CD4-positive, alpha-beta T cell (primary cell): ENCODE measurements around the gene PICALM. TPM values are rescaled to one million over a fixed set of nuclear protein-coding genes. Genes with fewer than 3 reads are reported as not detected.
"Not testable (repeated sequence)": the region's sequence is repeated elsewhere in the genome, so short reads cannot be mapped to it uniquely, and the experiment has no call there.

Experiments used
- ATAC-seq: fragments of 200-7000 bp; cut with Tn5 transposase; one replicate; pipeline ENCODE4 v1.10.0; 2022; ENCODE audit warnings: mild to moderate bottlenecking; ENCODE audit not compliant: poor library complexity
- CTCF ChIA-PET: fragments of 350-600 bp; sonication (Branson Sonifier 250); formaldehyde crosslinking; loops from one replicate; lab custom pipeline; 2021; ENCODE audit warnings: antibody characterized with exemption, inconsistent platforms; lab: Charles Lee
- POLR2A ChIA-PET: fragments of 350-600 bp; sonication (Branson Sonifier 250); formaldehyde crosslinking; loops from one replicate; lab custom pipeline; 2021; ENCODE audit warnings: antibody characterized with exemption, inconsistent platforms; lab: Charles Lee
- DNase-seq, 14 experiments: peaks; one replicate each; pipeline ENCODE4 v3.0.0-alpha.2; 2013 to 2020; ENCODE audit warnings: mixed read lengths in 2 of 14
- H3K27ac ChIP-seq, 2 donors: one replicate each; pipeline versions ENCODE4 v1.5.1 to v1.7.0; 2013; ENCODE audit warnings: low read length in 2 of 2, low read depth in 1 of 2, mild to moderate bottlenecking in 1 of 2
- H3K27me3 ChIP-seq, 2 experiments: 1 replicate in 1 of 2; 2 replicates in 1 of 2; pipeline versions ENCODE4 v1.6.1 to v1.7.0; 2013; ENCODE audit warnings: low read length in 2 of 2, control low read depth in 1 of 2, mild to moderate bottlenecking in 1 of 2, moderate library complexity in 1 of 2; ENCODE audit not compliant: insufficient read depth in 2 of 2, control insufficient read depth in 1 of 2
- H3K36me3 ChIP-seq: one replicate; pipeline ENCODE4 v1.6.1; 2013; ENCODE audit warnings: low read length, control low read depth; ENCODE audit not compliant: insufficient read depth
- H3K4me1 ChIP-seq: one replicate; pipeline ENCODE4 v1.6.1; 2013; ENCODE audit warnings: low read length, control low read depth; ENCODE audit not compliant: insufficient read depth
- H3K4me3 ChIP-seq: one replicate; pipeline ENCODE4 v1.5.1; 2013; ENCODE audit warnings: mild to moderate bottlenecking, low read length, moderate library complexity
- H3K9me3 ChIP-seq, 2 experiments: 1 replicate in 1 of 2; 2 replicates in 1 of 2; pipeline versions ENCODE4 v1.6.1 to v1.7.0; 2013; ENCODE audit warnings: low read length in 2 of 2, mild to moderate bottlenecking in 2 of 2, control low read depth in 1 of 2, moderate library complexity in 1 of 2; ENCODE audit not compliant: control insufficient read depth in 1 of 2, insufficient read depth in 1 of 2
- H3K27ac Mint-ChIP-seq: one replicate; pipeline ENCODE4 v1.8.0; 2020; ENCODE audit warnings: mixed read lengths
- H3K27me3 Mint-ChIP-seq: one replicate; pipeline ENCODE4 v1.8.0; 2021; ENCODE audit warnings: mixed read lengths
- H3K36me3 Mint-ChIP-seq: one replicate; pipeline ENCODE4 v1.8.0; 2021; ENCODE audit warnings: low read depth, mixed read lengths
- H3K4me1 Mint-ChIP-seq: one replicate; pipeline ENCODE4 v1.8.0; 2021; ENCODE audit warnings: low read depth, mixed read lengths
- H3K4me3 Mint-ChIP-seq: one replicate; pipeline ENCODE4 v1.8.0; 2020; ENCODE audit warnings: mild to moderate bottlenecking, mixed read lengths
- H3K9me3 Mint-ChIP-seq: one replicate; pipeline ENCODE4 v1.8.0; 2020; ENCODE audit warnings: mixed read lengths
- CTCF ChIP-seq: fragments of 200-600 bp; IDR thresholded peaks from one replicate; pipeline ENCODE4 v1.8.0; 2022; ENCODE audit warnings: antibody characterized with exemption, mild to moderate bottlenecking
- intact Hi-C, 2 experiments: fragments of 100-400 bp; cut with DNase I in 1 of 2; cut with micrococcal nuclease in 1 of 2; formaldehyde crosslinking; loops; one replicate each; pipeline versions ENCODE4 v1.15.1 to v1.9.0; 2023 to 2025; cut with DNase I, micrococcal nuclease
- total RNA-seq, 174 experiments: library from RNA in 2 of 174; stranded (reverse) in 2 of 174; gene quantifications; one replicate each; pipeline ENCODE4 v1.2.3 and lab custom pipeline; 2021 to 2026

PICALM gene
- total RNA-seq, 2 experiments from 2014 or later, result 73.3 to 77.3 TPM

- ChIA-PET CTCF (no interaction called here), POLR2A (no interaction called here)
- Histone ChIP-seq H3K27ac (no peak overlapping the region), H3K9me3 (peaks cover 0 to 14% of the 10 kb centered on the region in 2 experiments), H3K4me3 (no peak overlapping the region), H3K4me1 (no peaks in the 10 kb centered on the region), H3K27me3 (no peaks in the 10 kb centered on the region), H3K36me3 (no peaks in the 10 kb centered on the region)
- H3K4me1 Mint-ChIP-seq, result no peaks in the 10 kb centered on the region
- H3K27me3 Mint-ChIP-seq, result peaks cover 7% of the 10 kb centered on the region
- no peak for DNase-seq
- intact Hi-C loops, result no loop called here
- H3K9me3 Mint-ChIP-seq, result no peaks in the 10 kb centered on the region
- no peak for TF ChIP-seq CTCF
- ATAC-seq, result no peak
- H3K36me3 Mint-ChIP-seq, result no peaks in the 10 kb centered on the region
- H3K27ac Mint-ChIP-seq, result no peak overlapping the region
- no peak overlapping the region for H3K4me3 Mint-ChIP-seq
Observed at GRCh38 chr11:85935751-85936150, 133.1 kb downstream of the PICALM start.

- Histone ChIP-seq H3K4me1 (no peaks in the 10 kb centered on the region), H3K27me3 (no peaks in the 10 kb centered on the region), H3K36me3 (no peaks in the 10 kb centered on the region), H3K27ac (no peak overlapping the region), H3K9me3 (peaks cover 0 to 14% of the 10 kb centered on the region in 2 experiments), H3K4me3 (no peak overlapping the region)
- Mint-ChIP-seq H3K9me3 (peaks cover 2% of the 10 kb centered on the region), H3K27ac (no peak overlapping the region), H3K36me3 (no peaks in the 10 kb centered on the region), H3K4me1 (no peaks in the 10 kb centered on the region), H3K27me3 (peaks cover 13% of the 10 kb centered on the region), H3K4me3 (no peak overlapping the region)
- no peak for TF ChIP-seq CTCF
- ATAC-seq (no peak), DNase-seq (no peak)
- CTCF ChIA-PET, result no interaction called here
- POLR2A ChIA-PET, result no interaction called here
- intact Hi-C loops, result no loop called here
Observed at GRCh38 chr11:85934596-85935169, 134.2 kb downstream of the PICALM start.

- Histone ChIP-seq H3K27me3 (no peaks in the 10 kb centered on the region), H3K9me3 (peaks cover 0 to 13% of the 10 kb centered on the region in 2 experiments), H3K4me1 (no peaks in the 10 kb centered on the region), H3K4me3 (no peak overlapping the region), H3K36me3 (no peaks in the 10 kb centered on the region), H3K27ac (no peak overlapping the region)
- no peaks in the 10 kb centered on the region for H3K4me1 Mint-ChIP-seq
- H3K4me3 Mint-ChIP-seq, result no peak overlapping the region
- H3K27me3 Mint-ChIP-seq, result peaks cover 29% of the 10 kb centered on the region
- no peak for TF ChIP-seq CTCF
- no peaks in the 10 kb centered on the region for H3K36me3 Mint-ChIP-seq
- H3K27ac Mint-ChIP-seq, result no peak overlapping the region
- ATAC-seq (no peak), DNase-seq (no peak)
- POLR2A ChIA-PET, result no interaction called here
- intact Hi-C loops, result no loop called here
- CTCF ChIA-PET, result no interaction called here
- peaks cover 2% of the 10 kb centered on the region for H3K9me3 Mint-ChIP-seq
Observed at GRCh38 chr11:85930879-85931366, 138.0 kb downstream of the PICALM start.

GRCh38 chr11:85926653-85927214 lies 142.2 kb downstream of the PICALM start:
- CTCF ChIA-PET, POLR2A ChIA-PET: not testable (repeated sequence)

More at GRCh38 chr11:85926653-85927214, 142.2 kb downstream of the PICALM start:
- DNase-seq, H3K4me3 Mint-ChIP-seq, H3K9me3 ChIP-seq, H3K4me1 ChIP-seq, H3K9me3 Mint-ChIP-seq, H3K27ac ChIP-seq, H3K4me3 ChIP-seq, H3K36me3 ChIP-seq, ATAC-seq, intact Hi-C loops, H3K27me3 ChIP-seq, H3K36me3 Mint-ChIP-seq, H3K4me1 Mint-ChIP-seq, H3K27ac Mint-ChIP-seq: not testable (repeated sequence)
- H3K27me3 Mint-ChIP-seq, result peaks cover 40% of the 10 kb centered on the region
